HG03571 (cell line): ENCODE data around the gene GRIK5.

Experiments used
- ATAC-seq: cut with Tn5 transposase; IDR thresholded peaks from one replicate; pipeline ENCODE4 v1.9.1; 2021; ENCODE audit not compliant: unreplicated experiment

The GRIK5 gene

GRCh38 chr19:42076380-42076944 is 6.5 kb upstream of the GRIK5 start:
- no peak for ATAC-seq

GRCh38 chr19:42075616-42076379 is 5.8 kb upstream of the GRIK5 start, which contains the start of gene ZNF574:
TSS of gene ZNF574 (plus strand) at chr19:42076166. CDS start at chr19:42078607, 2,441 bp downstream.
- ATAC-seq = peak; percentile 87

DNA sequence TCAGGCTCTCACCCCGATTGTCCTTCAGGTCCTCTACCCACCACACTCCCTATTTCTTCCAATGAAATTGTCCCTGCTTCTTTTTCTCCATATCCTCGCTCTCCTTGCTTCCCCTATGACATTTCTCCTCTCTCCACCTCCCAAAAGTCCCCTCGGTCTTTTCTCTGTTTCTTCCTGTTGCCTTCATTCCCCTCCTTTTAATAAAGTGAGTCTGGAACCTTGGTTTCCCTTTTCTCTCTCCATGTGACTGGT is 5.3 kb upstream of the GRIK5 start:
- ATAC-seq = no peak

- no peak for ATAC-seq
Measured at GRCh38 chr19:42074513-42075363, 4.7 kb upstream of the GRIK5 start.

DNA sequence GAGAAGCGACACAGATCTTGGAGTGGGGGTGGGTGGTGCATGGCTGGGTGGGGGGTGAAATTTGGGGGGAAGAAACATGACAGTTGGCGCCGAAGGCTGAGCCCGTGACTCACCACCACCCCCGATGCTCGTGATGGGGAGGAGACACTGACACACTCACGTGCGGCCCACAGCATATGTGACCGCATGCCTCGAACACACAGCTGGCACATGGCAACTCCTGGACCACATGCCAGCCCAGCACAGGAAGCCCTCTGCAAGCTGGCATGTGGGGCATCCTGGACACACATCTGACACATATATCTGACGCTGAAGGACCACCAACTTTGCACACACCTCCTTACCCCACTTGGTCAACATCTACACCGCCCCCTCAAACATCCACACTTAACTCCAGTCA is 1.2 kb upstream of the GRIK5 start:
- no peak for ATAC-seq

GRCh38 chr19:42068756-42069571 is 1.0 kb downstream of the GRIK5 start:
- no peak for ATAC-seq

- ATAC-seq = no peak
Measured at GRCh38 chr19:42068361-42068755, 1.6 kb downstream of the GRIK5 start.

DNA sequence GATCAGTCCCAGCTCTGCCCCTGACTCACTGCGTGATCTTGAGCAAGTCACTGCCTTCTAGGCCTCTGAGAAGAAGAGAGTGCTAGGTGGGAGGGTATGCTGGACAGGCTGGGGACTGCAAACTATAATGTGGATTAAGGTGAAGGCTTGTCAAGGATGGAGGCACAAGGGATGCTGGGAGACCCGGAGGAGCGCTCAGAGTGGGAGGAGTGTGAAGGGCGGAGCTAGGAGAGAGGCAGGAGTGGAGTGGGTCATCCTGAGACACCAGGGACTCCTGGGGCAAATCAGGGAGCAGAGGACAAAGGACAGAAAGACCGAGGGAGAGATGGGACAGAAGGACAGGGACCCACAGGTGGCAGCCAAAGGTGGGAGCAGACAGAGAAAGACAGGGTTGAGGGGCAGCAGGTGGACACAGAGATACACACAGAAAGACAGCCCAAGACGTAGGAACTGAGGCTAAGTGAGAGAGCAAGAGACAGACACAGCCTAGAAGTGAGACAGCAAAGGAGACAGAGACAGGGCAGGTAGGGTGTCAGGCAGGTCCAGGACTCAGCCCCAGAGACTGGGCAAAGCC is 2.6 kb downstream of the GRIK5 start:
- no peak for ATAC-seq

DNA sequence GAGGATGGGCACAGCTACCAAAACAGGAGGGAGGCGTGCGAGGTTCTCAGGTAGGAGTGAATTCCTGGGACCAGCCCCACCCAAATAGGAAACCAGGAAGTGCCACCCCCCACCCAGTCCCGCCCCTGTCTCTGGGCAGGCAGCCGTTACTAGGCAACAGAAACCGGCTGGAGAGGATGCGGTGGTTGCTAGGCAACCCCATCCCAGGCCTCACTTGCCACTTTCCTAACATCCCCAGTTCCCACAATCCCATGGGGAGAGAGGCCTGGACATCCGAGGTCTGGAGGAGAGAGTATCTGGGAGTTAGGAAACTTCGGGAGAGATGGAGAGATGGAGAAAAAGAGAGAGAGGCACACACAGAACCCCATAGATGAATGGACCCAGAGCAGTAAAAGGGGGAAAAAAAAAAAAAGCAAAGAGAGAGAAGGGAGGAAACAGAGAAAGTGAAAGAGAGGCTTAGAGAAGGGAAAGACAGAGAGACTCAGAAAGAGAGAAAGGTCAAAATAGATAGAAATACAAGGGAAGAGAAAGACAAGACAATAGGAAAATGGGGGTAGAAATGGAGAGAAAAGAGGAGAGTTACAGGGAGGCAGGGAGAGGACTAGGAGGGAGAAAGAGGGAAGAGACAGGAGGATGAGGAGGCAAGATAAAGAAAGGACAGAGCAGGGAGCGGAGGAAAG is 3.8 kb downstream of the GRIK5 start:
- ATAC-seq = no peak

GRCh38 chr19:42065511-42065910 is 4.5 kb downstream of the GRIK5 start:
- no peak for ATAC-seq

DNA sequence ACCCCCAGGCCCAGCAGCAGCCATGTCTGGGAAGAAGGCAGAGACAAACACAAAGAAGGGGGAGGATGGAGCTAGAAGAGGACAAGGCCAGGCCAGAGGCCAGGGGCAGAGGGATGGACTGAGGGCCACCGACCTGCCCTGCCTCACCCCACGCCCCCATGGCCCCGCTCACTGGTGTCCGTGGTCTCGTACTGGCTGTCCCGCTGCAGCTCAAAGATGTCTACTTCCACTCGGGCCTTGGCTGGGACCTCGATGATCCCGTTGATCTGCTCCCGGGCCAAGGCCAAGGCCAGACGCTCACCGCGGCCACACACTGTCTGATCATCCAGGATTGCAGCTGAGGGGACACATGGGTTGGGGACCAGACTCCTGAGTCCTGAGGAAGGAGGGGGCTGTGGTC is 5.0 kb downstream of the GRIK5 start:
- ATAC-seq = no peak

DNA sequence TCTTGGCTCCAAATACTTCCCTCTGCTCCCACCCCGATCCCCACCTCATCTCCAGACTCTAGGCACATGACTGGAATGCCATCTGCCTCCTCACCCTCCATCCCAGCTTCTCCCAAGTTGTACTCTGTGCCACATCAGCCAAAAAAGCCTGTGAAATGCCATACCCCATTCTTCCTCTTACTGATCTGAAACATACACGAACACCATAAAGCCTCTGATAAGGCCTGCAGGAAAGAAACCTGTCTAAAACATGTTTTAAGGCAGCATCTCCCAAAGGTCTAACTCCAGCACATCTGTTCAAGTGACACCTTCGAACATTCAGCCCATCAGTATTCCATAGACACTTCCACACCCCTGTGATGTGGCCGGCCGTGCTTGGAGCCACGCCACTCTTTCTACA is 5.6 kb downstream of the GRIK5 start:
- no peak for ATAC-seq

- no peak for ATAC-seq
Measured at GRCh38 chr19:42062381-42062780, 7.6 kb downstream of the GRIK5 start.

- no peak for ATAC-seq
Measured at GRCh38 chr19:42060117-42060516, 9.9 kb downstream of the GRIK5 start.

DNA sequence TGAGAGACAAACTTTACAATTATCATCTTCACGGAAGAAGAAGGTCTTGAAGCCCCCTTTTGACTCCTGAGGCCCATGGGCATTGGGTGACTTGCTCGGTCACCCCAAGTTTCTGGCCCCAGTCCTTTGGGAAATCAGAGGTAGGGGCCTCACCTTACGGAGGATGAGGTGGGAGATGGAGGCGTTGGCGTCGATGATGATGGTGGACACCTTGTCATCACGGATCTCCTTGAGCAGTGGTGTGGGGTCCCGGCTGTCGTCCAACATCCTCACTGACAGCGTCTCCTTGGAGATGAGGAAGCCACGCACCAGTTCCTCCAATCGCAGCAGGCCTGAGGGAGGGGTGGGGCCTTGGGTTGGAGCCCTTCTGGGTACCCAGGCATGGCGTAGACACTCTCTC is 10.8 kb downstream of the GRIK5 start:
- ATAC-seq = no peak

- ATAC-seq = no peak
Measured at GRCh38 chr19:42057846-42058245, 12.2 kb downstream of the GRIK5 start.

DNA sequence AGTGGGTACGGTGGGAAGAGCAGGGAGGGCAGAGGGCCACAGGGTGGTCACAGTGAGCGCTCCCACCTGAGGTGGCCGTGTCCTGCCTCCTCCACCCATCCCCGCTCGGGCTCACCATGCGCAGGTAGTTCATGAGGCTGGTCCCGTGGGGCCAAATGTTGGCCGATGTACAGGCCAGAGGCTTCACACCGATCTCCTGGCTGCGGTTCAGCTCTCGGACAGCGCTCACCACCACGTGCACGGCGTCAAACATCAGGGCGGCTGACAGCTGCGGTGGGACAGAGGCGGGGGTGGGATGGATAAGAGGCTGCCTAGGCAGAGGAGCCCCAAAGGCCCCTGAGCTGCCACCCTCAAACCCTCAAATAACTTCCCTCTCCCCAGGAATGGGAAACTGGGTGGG is 15.8 kb downstream of the GRIK5 start:
- no peak for ATAC-seq

DNA sequence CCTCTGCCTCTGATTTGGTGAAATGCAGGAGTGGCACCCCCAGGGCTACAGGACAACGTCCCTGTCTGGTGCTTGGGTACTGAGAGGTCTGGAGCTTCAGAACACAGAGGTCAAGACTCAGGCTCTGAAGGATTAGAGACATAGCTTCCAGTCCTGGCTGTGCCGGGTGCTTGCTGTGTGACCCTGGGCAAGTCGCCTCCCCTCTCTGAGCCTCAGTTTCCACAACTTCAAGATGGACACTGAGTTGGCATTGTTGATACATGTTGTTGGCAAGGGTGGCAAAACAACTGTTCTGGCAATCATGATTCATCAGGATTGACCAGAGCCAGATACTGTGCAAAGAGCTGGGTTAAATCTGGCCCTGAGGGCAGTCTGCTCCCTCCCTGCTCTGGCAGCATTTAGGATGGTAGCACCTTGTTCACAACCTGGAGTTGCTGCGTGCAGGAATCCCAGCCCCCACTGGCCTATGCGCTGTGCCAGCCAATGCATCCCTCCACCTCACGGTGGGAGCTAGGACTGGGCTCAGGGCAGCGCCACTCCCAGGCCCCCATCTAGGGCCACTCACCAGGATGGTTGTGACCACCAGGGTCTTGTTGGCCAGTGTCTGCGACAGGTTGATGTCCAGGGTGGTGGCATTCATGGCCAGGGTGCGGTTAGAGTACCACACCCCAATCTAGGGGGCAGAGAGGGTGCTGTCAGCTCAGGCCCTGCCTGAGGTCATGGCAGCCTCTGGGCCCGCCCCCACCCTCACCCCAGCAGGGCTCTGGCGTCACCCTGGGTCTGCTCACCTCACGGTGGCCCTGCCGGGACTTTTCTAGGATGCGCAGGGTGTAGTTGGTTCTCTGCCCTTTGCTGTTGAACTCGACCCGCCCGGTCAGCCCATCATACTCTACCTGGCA is 16.7 kb downstream of the GRIK5 start:
- ATAC-seq = no peak

- no peak for ATAC-seq
Measured at GRCh38 chr19:42052241-42052863, 17.7 kb downstream of the GRIK5 start.
